Esophagus muscularis mucosa (tissue), 4 donors: ENCODE data around the gene JPH2. TPM values are rescaled to one million over a fixed set of nuclear protein-coding genes. Genes with fewer than 3 reads are reported as not detected.

ENCODE experiments used
- DNase-seq: peaks from one replicate; pipeline ENCODE4 v3.0.0-alpha.2; 2017; ENCODE audit errors: extremely low spot score
- H3K27ac ChIP-seq, 4 donors: fragments of 200-600 bp; sonication (generic); replicated peaks in 1 of 4; 1 replicate in 3 of 4; 2 replicates in 1 of 4; pipeline ENCODE4 v1.5.1; 2016 to 2019; ENCODE audit warnings: mild to moderate bottlenecking in 1 of 4
- H3K27me3 ChIP-seq, 4 donors: fragments of 200-600 bp; sonication (generic); one replicate each; pipeline versions ENCODE4 v1.5.1 to v1.6.0; 2016 to 2019
- H3K36me3 ChIP-seq, 4 donors: fragments of 200-600 bp; sonication (generic); one replicate each; pipeline ENCODE4 v1.5.1; 2016 to 2019
- H3K4me1 ChIP-seq, 4 donors: fragments of 200-600 bp; sonication (generic); one replicate each; pipeline ENCODE4 v1.5.1; 2016 to 2019
- H3K4me3 ChIP-seq, 4 donors: fragments of 200-600 bp; sonication (generic); 1 replicate in 2 of 4; 2 replicates in 2 of 4; pipeline ENCODE4 v1.5.1; 2016 to 2019; ENCODE audit warnings: mild to moderate bottlenecking in 4 of 4, moderate library complexity in 1 of 4
- H3K9me3 ChIP-seq, 4 donors: fragments of 200-600 bp; sonication (generic); 1 replicate in 3 of 4; 2 replicates in 1 of 4; pipeline ENCODE4 v1.5.1; 2016 to 2019
- EP300 ChIP-seq: sonication (generic); formaldehyde crosslinking; IDR thresholded peaks from one replicate; pipeline ENCODE4 v1.6.1; 2017; ENCODE audit warnings: antibody characterized with exemption
- POLR2A ChIP-seq: fragments of 450-650 bp; IDR thresholded peaks from one replicate; pipeline ENCODE4 v1.6.1; 2017; ENCODE audit warnings: antibody characterized with exemption, moderate library complexity, mild to moderate bottlenecking, low read depth
- POLR2AphosphoS5 ChIP-seq, 2 donors: sonication (generic); formaldehyde crosslinking; IDR thresholded peaks; one replicate each; pipeline ENCODE4 v1.6.1; 2017; ENCODE audit warnings: antibody characterized with exemption in 2 of 2
- WGBS: methylation state at CpG from one replicate; pipeline ENCODE4 v1.1.5; 2018; 5-methylcytosine and 5-hydroxymethylcytosine counted together
- intact Hi-C: fragments of 100-400 bp; cut with DNase I; formaldehyde crosslinking; loops from one replicate; pipeline ENCODE4 v1.15.1; 2023
- total RNA-seq, 4 donors: library from RNA; depleted of rRNA; stranded (reverse); fragments of >200 nt; gene quantifications; one replicate each; pipeline versions ENCODE4 v1.1.0 to v1.2.1, GENCODE V29; 2016
- TF ChIP-seq, protein P1 (sequence below), 3 experiments: fragments of 200-600 bp in 2 of 3; fragments of 450-650 bp in 1 of 3; sonication (generic) in 2 of 3; IDR thresholded peaks; one replicate each; pipeline ENCODE4 v1.5.1; 2017 to 2019; ENCODE audit warnings: antibody characterized with exemption in 3 of 3, mild to moderate bottlenecking in 2 of 3, moderate library complexity in 1 of 3

The JPH2 gene
- total RNA-seq, 4 donors from 2014 or later = 187 to 441 (median 295) TPM

DNA sequence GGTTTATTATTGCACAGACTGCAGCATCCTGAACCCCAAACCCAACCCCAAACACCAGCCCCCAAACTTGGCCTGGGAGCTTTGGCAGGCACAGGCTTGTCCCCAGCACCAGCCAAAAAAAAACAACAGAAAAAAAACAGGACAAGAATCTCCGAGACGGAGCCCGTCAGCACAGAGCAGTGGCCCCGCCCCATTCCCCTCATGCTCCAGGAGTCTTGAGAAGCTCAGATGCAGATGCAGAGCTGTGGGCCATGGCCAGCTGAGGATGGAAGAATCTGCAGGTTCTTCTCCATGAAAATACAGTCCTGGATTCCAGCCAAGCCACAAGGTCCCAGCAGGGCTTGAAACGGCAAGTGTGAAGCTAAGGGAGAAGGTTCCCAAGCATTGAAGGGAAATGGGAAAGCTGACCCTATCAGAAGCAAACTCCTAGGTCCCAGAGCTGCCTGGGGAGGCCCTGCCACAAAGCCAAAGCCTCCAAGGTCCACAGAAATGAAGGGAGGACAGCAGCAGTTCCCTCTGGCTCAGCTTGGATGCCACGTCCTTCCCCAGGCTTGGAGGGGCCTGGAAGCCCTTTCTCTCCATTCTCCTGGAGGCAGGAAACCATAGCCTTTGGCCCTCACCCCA lies 75.2 kb downstream of the JPH2 start:
- peaks cover 0 to 32% (median 14%) of the 10 kb centered on the region in 4 donors for H3K36me3 ChIP-seq
- H3K27ac ChIP-seq = peak overlapping the region; percentile 71 to 81 (median 75)
- DNase-seq = no peak
- H3K4me1 ChIP-seq = peaks cover 22 to 58% (median 56%) of the 10 kb centered on the region in 4 donors
- WGBS = 32% methylated on average over 6 of the region's 6 CpGs
- intact Hi-C loops = loop anchor here (10.0 kb wide), 1 partner anchor 193 kb away; no protein-coding TSS in a partner anchor
- peaks cover 0 to 15% (median 7%) of the 10 kb centered on the region in 4 donors for H3K27me3 ChIP-seq
- no peaks in the 10 kb centered on the region for H3K9me3 ChIP-seq
- no peak overlapping the region for H3K4me3 ChIP-seq
- TF ChIP-seq EP300 (no peak), POLR2A (no peak), POLR2AphosphoS5 (IDR thresholded peaks at IDR 0.05) (peak in 1 of 2 donors; percentile 49)
- TF ChIP-seq, protein P1, sequence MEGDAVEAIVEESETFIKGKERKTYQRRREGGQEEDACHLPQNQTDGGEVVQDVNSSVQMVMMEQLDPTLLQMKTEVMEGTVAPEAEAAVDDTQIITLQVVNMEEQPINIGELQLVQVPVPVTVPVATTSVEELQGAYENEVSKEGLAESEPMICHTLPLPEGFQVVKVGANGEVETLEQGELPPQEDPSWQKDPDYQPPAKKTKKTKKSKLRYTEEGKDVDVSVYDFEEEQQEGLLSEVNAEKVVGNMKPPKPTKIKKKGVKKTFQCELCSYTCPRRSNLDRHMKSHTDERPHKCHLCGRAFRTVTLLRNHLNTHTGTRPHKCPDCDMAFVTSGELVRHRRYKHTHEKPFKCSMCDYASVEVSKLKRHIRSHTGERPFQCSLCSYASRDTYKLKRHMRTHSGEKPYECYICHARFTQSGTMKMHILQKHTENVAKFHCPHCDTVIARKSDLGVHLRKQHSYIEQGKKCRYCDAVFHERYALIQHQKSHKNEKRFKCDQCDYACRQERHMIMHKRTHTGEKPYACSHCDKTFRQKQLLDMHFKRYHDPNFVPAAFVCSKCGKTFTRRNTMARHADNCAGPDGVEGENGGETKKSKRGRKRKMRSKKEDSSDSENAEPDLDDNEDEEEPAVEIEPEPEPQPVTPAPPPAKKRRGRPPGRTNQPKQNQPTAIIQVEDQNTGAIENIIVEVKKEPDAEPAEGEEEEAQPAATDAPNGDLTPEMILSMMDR (IDR thresholded peaks at IDR 0.05) = no peak

DNA sequence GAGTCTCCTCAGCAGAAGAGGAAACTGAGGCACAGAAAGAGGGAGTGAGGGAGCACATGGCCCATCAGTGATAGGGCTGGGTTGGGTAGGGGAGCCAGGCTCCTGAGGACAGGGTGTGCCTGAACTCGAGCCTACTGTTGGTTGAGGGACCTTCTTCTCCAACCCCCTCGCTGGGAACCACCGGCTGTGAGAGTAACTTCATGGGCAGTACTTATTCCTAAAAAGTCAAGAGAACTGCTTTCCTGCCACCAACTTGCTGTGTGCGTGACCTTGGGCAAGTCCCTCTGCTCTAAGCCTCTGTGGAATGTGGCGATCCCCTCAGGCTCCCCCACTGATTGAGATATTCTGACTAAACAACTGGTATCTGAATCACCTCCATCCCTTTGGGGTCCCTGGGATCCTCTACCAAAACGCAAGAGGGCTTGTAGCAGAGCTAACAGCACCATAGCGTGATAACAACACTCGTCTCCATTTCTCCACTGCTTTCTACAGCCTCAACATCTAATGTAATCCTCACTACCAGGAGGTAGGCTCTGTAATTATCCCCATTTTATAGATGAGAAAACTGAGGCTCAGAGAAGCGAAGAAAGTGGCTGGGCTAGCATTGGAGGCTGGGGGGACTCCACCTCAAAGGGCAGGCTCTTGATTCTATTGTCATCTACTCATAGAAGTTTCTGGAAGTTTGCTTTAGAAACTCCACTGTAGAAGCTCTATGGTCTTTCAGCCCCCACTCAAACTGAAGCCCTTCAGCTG lies 76.0 kb downstream of the JPH2 start:
- WGBS = 62% methylated on average over 9 of the region's 9 CpGs
- H3K27me3 ChIP-seq = peaks cover 0 to 10% (median 4%) of the 10 kb centered on the region in 4 donors
- DNase-seq = no peak
- no peaks in the 10 kb centered on the region for H3K9me3 ChIP-seq
- peak overlapping the region; percentile 71 to 81 (median 75) for H3K27ac ChIP-seq
- H3K4me1 ChIP-seq = peaks cover 15 to 50% (median 49%) of the 10 kb centered on the region in 4 donors
- peaks cover 0 to 30% (median 12%) of the 10 kb centered on the region in 4 donors for H3K36me3 ChIP-seq
- intact Hi-C loops = loop anchor here (10.0 kb wide), 1 partner anchor 194 kb away; no protein-coding TSS in a partner anchor
- TF ChIP-seq POLR2AphosphoS5 (IDR thresholded peaks at IDR 0.05) = peak in 1 of 2 donors; percentile 4
- TF ChIP-seq, protein P1 (IDR thresholded peaks at IDR 0.05) = no peak
- H3K4me3 ChIP-seq = no peak overlapping the region

DNA sequence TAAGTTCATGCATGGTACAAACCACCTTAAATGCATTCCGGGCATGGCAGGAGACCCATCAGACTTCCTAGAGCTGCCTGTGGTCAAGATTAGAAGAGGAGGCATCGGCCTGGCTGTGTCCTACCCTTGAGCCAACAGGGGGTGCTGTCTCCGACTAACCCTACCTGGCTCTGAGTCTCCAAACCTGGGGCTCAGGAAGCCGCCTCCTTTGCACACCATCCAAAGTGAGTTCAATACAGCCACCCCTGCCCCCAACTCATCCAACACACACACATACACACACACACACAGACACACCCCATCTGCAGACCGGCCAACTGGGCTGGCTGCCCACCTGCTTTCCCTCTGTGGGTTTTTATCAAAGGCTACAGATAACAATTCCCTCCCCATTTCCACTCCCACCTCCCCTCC lies 77.0 kb downstream of the JPH2 start:
- no peaks in the 10 kb centered on the region for H3K9me3 ChIP-seq
- intact Hi-C loops = loop anchor here (10.0 kb wide), 1 partner anchor 195 kb away; no protein-coding TSS in a partner anchor
- TF ChIP-seq POLR2AphosphoS5 (IDR thresholded peaks at IDR 0.05) = no peak
- no peak for TF ChIP-seq EP300
- no peak for TF ChIP-seq POLR2A
- TF ChIP-seq, protein P1 (IDR thresholded peaks at IDR 0.05) = peak in 1 of 3 experiments; percentile 19
- no peaks in the 10 kb centered on the region for H3K27me3 ChIP-seq
- peaks cover 0 to 21% (median 7%) of the 10 kb centered on the region in 4 donors for H3K36me3 ChIP-seq
- H3K4me1 ChIP-seq = peaks cover 8 to 49% (median 47%) of the 10 kb centered on the region in 4 donors
- H3K27ac ChIP-seq = peak overlapping the region in 3 of 4 donors; percentile 12 to 81 (median 27)
- no peak overlapping the region for H3K4me3 ChIP-seq
- 29% methylated on average over 1 of the region's 5 CpGs for WGBS
- DNase-seq = no peak

DNA sequence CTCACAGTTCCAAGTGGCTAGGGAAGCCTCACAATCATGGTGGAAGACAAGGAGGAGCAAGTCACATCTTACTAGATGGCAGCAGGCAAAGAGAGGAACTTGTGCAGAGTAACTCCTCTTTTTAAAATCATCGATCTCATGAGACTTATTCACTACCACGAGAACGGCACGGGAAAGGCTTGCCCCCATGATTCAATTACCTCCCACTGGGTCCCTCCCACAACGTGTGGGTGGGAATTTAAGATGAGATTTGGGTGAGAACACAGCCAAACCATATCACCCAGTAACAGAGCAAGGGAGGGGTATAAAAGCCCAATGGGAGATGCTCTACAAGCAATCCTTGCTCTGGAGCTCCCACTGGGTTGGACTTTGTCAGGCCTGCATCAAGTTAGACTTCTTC lies 80.4 kb downstream of the JPH2 start:
- WGBS = 74% methylated on average over 5 of the region's 5 CpGs
- H3K36me3 ChIP-seq = no peaks in the 10 kb centered on the region
- intact Hi-C loops = no loop called here

More for the DNA sequence above, 80.4 kb downstream of the JPH2 start:
- Histone ChIP-seq H3K4me1 (peaks cover 2 to 19% (median 17%) of the 10 kb centered on the region in 4 donors), H3K27me3 (no peaks in the 10 kb centered on the region), H3K9me3 (peaks cover 0 to 16% (median 4%) of the 10 kb centered on the region in 4 donors), H3K4me3 (no peak overlapping the region), H3K27ac (peak overlapping the region in 1 of 4 donors; percentile 18)
- DNase-seq = no peak
- no peak for TF ChIP-seq POLR2A
